ENCODE data around the gene PPP1R11. TPM values are rescaled to one million over a fixed set of nuclear protein-coding genes. Genes with fewer than 3 reads are reported as not detected.
A peak's percentile ranks its signal among the peaks of the same experiment; 100 is the strongest.

PPP1R11 gene
- total RNA-seq, 1 donor from 2014 or later, result 52.3 TPM

DNA sequence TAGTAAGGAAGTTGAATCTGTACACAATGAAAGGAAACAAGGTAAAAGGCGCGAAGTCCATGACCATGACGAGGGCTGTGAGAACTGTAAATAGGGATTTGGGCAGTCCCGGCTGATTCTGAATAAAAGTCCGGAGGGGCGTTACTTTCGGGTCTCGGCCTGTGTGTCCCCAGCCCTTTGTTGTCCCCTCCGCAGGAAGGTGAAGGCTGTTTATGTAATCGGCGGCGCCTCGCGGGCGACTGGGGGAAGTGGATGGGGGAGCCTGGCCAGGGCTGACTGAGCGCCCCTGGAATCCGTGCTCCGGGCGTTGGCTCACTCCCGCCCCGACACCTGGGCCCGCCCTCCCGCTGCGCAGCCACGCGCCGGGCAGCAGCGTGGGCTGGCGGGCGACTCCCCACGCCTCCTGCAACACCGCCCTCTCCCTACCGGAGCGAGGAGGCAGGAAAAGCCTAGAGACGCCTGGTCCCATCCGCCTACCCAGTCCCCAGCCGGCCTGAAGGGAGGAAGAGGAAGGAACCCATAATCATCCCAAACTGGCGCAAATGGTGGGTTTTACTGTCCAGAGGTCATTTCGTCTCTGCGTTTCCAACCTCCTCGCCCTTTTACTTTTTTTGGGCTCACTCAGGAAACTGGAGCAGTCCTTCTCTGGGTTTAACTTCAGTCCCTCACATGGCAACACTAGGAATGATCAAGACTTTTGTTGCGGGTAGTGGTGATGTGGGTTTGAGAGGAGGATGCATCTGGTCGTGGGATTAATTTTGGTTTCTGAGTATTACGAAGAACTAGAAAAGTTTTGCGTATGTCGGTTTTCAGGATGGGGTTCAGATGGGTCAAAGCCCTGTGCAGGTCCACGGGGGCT, 33.8 kb downstream of the PPP1R11 start:
- no peak overlapping the region for H3K27ac Mint-ChIP-seq (ENCODE audit: unreplicated experiment)
- peak overlapping the region; percentile 84 for H3K4me3 Mint-ChIP-seq (ENCODE audit: unreplicated experiment)
- no peak for DNase-seq
- peaks cover 6% of the 10 kb centered on the region for H3K9me3 Mint-ChIP-seq (ENCODE audit: unreplicated experiment)
- H3K4me1 Mint-ChIP-seq (ENCODE audit: low read depth, unreplicated experiment), result peaks cover 10% of the 10 kb centered on the region
- no peaks in the 10 kb centered on the region for H3K36me3 Mint-ChIP-seq (ENCODE audit: unreplicated experiment)
- TF ChIP-seq CTCF (IDR thresholded peaks at IDR 0.05; ENCODE audit: partially characterized antibody, unreplicated experiment), result no peak
- peaks cover 29% of the 10 kb centered on the region for H3K27me3 Mint-ChIP-seq (ENCODE audit: unreplicated experiment)

- Mint-ChIP-seq H3K27me3 (ENCODE audit: unreplicated experiment) (peaks cover 29% of the 10 kb centered on the region), H3K36me3 (ENCODE audit: unreplicated experiment) (no peaks in the 10 kb centered on the region), H3K4me1 (ENCODE audit: low read depth, unreplicated experiment) (peaks cover 10% of the 10 kb centered on the region), H3K9me3 (ENCODE audit: unreplicated experiment) (peaks cover 6% of the 10 kb centered on the region), H3K4me3 (ENCODE audit: unreplicated experiment) (peak overlapping the region; percentile 84), H3K27ac (ENCODE audit: unreplicated experiment) (no peak overlapping the region)
- TF ChIP-seq CTCF (IDR thresholded peaks at IDR 0.05; ENCODE audit: partially characterized antibody, unreplicated experiment), result no peak
- DNase-seq, result peak; percentile 84
Observed at GRCh38 chr6:30101444-30102413, 34.7 kb downstream of the PPP1R11 start.

DNA sequence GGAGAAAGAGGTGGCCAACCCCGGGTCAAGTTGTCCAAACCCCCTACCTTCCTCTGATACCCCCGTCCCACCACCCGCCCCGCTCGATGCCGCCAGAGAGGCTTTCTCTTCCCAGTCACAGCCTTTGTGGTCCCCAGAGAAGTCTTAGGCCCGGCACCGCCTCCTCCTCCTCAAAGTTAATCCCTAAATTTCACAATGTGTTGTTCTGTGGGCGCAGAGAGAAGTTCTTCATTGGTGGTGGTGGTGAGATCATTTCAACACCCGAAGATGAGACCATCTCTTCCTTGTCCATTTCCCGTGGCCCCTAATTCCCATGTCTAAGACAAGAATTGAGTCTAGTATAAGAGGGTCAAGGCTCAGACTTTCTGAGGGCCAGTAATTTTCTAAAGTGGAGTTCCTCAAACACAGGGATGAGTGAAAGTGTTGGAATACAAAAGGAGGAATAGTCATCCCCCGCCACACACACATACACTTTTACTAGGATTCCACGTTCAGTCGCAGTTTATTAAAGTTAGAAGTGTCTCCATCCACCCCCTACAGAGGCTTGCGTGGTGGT, 35.5 kb downstream of the PPP1R11 start:
- no peaks in the 10 kb centered on the region for H3K36me3 Mint-ChIP-seq (ENCODE audit: unreplicated experiment)
- H3K9me3 Mint-ChIP-seq (ENCODE audit: unreplicated experiment), result peaks cover 6% of the 10 kb centered on the region
- no peak overlapping the region for H3K27ac Mint-ChIP-seq (ENCODE audit: unreplicated experiment)
- peaks cover 10% of the 10 kb centered on the region for H3K4me1 Mint-ChIP-seq (ENCODE audit: low read depth, unreplicated experiment)
- no peak for TF ChIP-seq CTCF (IDR thresholded peaks at IDR 0.05; ENCODE audit: partially characterized antibody, unreplicated experiment)
- peak overlapping the region; percentile 89 for H3K4me3 Mint-ChIP-seq (ENCODE audit: unreplicated experiment)
- peaks cover 29% of the 10 kb centered on the region for H3K27me3 Mint-ChIP-seq (ENCODE audit: unreplicated experiment)
- no peak for DNase-seq

DNA sequence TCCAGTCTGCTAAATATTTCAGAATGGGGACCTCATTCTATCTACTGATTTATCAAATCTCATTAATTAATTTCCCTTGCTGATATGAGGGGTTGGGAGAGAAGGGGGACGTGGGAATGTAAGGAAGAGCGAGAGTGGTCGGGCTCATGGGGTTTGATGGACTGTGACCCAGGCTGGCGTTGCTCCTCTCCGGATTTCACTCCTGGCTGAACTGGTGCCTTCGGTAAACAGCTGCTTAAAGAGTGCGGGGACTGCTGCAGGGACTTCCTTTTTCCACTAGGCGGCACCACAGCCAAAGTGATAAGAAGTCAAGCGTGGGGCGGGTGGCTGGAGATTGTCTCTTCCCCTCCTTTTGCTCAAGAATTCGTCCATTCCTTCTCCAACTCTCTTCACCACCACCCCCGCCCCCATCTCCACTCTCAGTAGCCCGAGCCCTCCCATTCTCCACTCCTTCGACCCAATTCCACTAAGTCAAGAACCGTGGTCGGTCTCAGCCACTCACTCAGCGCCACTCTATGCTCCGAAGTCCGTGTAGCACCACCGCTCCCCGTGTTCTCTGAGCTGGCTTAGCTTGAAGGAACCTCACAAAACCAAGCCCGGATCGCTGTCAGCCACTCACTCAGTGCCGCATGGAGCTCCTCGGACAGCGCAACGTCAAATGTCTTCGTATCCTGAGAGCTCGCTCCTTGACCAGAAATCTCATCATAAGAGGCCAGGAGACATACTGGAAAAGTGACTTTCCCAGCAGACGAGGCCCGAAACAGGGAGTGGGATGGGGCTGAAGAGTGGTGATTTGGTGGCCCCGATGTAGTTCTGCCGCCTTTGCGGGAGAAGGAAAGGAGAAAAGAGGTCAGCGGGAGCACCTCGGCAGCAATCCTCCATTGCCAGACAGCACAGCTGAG, 36.2 kb downstream of the PPP1R11 start:
- peak; percentile 84 for DNase-seq
- Mint-ChIP-seq H3K9me3 (ENCODE audit: unreplicated experiment) (peaks cover 6% of the 10 kb centered on the region), H3K27me3 (ENCODE audit: unreplicated experiment) (peaks cover 31% of the 10 kb centered on the region), H3K4me1 (ENCODE audit: low read depth, unreplicated experiment) (peaks cover 10% of the 10 kb centered on the region), H3K36me3 (ENCODE audit: unreplicated experiment) (no peaks in the 10 kb centered on the region), H3K27ac (ENCODE audit: unreplicated experiment) (no peak overlapping the region), H3K4me3 (ENCODE audit: unreplicated experiment) (peak overlapping the region; percentile 89)
- TF ChIP-seq CTCF (IDR thresholded peaks at IDR 0.05; ENCODE audit: partially characterized antibody, unreplicated experiment), result peak; percentile 89

Data from glutamatergic neuron (in vitro differentiated cells).